C4-2B (cell line): Measurements from ENCODE around the gene MYO1E.

Experiments
- CTCF ChIP-seq: fragments of 450-650 bp; conservative IDR thresholded peaks from 2 replicates; pipeline ENCODE4 v1.5.1; 2017; ENCODE audit warnings: mild to moderate bottlenecking
- ZFX ChIP-seq: fragments of 450-650 bp; IDR thresholded peaks from 2 replicates; pipeline ENCODE4 v1.6.1; 2017

- no peak for TF ChIP-seq CTCF
- no peak for TF ChIP-seq ZFX
Observed at GRCh38 chr15:59309405-59309804, 63.3 kb downstream of the MYO1E start.
